ENCODE data around the gene TAT. TPM values are rescaled to one million over a fixed set of nuclear protein-coding genes. Genes with fewer than 3 reads are reported as not detected.
"Not testable (repeated sequence)": the region's sequence is repeated elsewhere in the genome, so short reads cannot be mapped to it uniquely, and the experiment has no call there.

TAT gene
- polyA plus RNA-seq, 1 donor from 2014 or later, result not detected

DNA sequence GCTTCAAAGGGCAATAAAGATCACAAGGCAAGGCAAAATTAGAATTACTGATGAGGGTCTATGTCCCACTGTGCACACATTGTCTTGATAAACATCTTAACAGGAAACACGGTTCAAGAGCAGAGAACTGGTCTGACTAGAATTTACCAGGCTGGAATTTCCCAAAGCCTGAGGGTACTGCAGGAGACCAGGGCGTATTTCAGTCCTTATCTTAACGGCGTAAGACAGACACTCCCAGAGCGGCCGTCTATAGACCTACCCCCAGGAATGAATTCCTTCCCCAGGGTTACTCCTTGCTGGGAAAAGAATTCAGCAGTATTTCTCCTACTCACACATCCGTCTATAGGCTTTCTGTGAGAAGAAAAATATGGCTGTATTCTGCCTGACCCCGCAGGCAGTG is 15.0 kb downstream of the TAT start:
- not testable (repeated sequence) for H3K27ac ChIP-seq (ENCODE audit: low read length); H4K20me1 ChIP-seq (ENCODE audit: insufficient read depth); H3K27me3 ChIP-seq (ENCODE audit: insufficient read depth, low read depth, low read length); H3K9me3 ChIP-seq (ENCODE audit: low read length); H3F3A ChIP-seq (ENCODE audit: insufficient read depth, low read length, poor library complexity, severe bottlenecking); H3K9me2 ChIP-seq (ENCODE audit: insufficient read depth, low read length); H3K9ac ChIP-seq (ENCODE audit: low read length); H3K79me2 ChIP-seq (replicated peaks; ENCODE audit: insufficient read depth, low read length); H3K36me3 ChIP-seq (ENCODE audit: insufficient read depth, low read length); H3K4me2 ChIP-seq (ENCODE audit: low read length); H2AFZ ChIP-seq (ENCODE audit: low read depth, low read length); H3K4me3 ChIP-seq (ENCODE audit: low read length)

DNA sequence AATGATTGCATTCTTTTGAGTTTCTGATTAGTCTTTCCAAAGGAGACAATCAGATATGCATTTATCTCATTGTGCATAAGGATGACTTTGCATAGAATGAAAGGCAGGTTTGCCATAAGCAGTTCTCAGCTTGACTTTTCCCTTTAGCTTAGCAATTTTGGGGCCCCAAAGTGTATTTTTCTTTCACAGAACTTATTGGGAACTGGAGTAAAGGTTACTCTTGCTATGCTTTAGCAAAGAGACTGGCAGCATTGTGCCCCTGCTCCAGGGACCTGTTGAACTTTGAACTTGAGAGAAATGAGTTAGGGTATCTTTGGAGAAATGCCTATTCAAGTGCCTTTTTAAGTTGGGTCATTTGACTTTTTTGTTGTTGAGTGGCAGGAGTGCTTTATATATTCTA is 17.0 kb downstream of the TAT start:
- Histone ChIP-seq H3K4me2 (ENCODE audit: low read length) (no peak overlapping the region), H3K9me2 (ENCODE audit: insufficient read depth, low read length) (no peaks in the 10 kb centered on the region), H2AFZ (ENCODE audit: low read depth, low read length) (no peak overlapping the region), H3K9ac (ENCODE audit: low read length) (no peak overlapping the region), H3K79me2 (replicated peaks; ENCODE audit: insufficient read depth, low read length) (no peaks in the 10 kb centered on the region), H3F3A (ENCODE audit: insufficient read depth, low read length, poor library complexity, severe bottlenecking) (no peaks in the 10 kb centered on the region), H3K4me3 (ENCODE audit: low read length) (no peak overlapping the region), H3K36me3 (ENCODE audit: insufficient read depth, low read length) (no peaks in the 10 kb centered on the region), H3K9me3 (ENCODE audit: low read length) (no peaks in the 10 kb centered on the region), H4K20me1 (ENCODE audit: insufficient read depth) (no peaks in the 10 kb centered on the region), H3K27me3 (ENCODE audit: insufficient read depth, low read depth, low read length) (no peaks in the 10 kb centered on the region), H3K27ac (ENCODE audit: low read length) (no peak overlapping the region)
- TF ChIP-seq RAD21 (conservative IDR thresholded peaks at IDR 0.05) (no peak), SMC3 (conservative IDR thresholded peaks at IDR 0.05; ENCODE audit: poor library complexity) (no peak), POLR2AphosphoS5 (IDR thresholded peaks at IDR 0.05) (no peak), EP300 (conservative IDR thresholded peaks at IDR 0.05; ENCODE audit: poor library complexity, severe bottlenecking) (no peak), TAF1 (IDR thresholded peaks at IDR 0.05; ENCODE audit: low read depth) (no peak), MXI1 (conservative IDR thresholded peaks at IDR 0.05; ENCODE audit: poor library complexity, severe bottlenecking) (no peak), EZH2 (IDR thresholded peaks at IDR 0.05; ENCODE audit: borderline replicate concordance, insufficient read depth, low read length, poor library complexity, severe bottlenecking) (no peak)
- TF ChIP-seq, protein P1, sequence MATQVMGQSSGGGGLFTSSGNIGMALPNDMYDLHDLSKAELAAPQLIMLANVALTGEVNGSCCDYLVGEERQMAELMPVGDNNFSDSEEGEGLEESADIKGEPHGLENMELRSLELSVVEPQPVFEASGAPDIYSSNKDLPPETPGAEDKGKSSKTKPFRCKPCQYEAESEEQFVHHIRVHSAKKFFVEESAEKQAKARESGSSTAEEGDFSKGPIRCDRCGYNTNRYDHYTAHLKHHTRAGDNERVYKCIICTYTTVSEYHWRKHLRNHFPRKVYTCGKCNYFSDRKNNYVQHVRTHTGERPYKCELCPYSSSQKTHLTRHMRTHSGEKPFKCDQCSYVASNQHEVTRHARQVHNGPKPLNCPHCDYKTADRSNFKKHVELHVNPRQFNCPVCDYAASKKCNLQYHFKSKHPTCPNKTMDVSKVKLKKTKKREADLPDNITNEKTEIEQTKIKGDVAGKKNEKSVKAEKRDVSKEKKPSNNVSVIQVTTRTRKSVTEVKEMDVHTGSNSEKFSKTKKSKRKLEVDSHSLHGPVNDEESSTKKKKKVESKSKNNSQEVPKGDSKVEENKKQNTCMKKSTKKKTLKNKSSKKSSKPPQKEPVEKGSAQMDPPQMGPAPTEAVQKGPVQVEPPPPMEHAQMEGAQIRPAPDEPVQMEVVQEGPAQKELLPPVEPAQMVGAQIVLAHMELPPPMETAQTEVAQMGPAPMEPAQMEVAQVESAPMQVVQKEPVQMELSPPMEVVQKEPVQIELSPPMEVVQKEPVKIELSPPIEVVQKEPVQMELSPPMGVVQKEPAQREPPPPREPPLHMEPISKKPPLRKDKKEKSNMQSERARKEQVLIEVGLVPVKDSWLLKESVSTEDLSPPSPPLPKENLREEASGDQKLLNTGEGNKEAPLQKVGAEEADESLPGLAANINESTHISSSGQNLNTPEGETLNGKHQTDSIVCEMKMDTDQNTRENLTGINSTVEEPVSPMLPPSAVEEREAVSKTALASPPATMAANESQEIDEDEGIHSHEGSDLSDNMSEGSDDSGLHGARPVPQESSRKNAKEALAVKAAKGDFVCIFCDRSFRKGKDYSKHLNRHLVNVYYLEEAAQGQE (IDR thresholded peaks at IDR 0.05; ENCODE audit: borderline replicate concordance), result no peak
- TF ChIP-seq, protein P2, sequence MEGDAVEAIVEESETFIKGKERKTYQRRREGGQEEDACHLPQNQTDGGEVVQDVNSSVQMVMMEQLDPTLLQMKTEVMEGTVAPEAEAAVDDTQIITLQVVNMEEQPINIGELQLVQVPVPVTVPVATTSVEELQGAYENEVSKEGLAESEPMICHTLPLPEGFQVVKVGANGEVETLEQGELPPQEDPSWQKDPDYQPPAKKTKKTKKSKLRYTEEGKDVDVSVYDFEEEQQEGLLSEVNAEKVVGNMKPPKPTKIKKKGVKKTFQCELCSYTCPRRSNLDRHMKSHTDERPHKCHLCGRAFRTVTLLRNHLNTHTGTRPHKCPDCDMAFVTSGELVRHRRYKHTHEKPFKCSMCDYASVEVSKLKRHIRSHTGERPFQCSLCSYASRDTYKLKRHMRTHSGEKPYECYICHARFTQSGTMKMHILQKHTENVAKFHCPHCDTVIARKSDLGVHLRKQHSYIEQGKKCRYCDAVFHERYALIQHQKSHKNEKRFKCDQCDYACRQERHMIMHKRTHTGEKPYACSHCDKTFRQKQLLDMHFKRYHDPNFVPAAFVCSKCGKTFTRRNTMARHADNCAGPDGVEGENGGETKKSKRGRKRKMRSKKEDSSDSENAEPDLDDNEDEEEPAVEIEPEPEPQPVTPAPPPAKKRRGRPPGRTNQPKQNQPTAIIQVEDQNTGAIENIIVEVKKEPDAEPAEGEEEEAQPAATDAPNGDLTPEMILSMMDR (IDR thresholded peaks at IDR 0.05; ENCODE audit: poor library complexity, severe bottlenecking), result no peak

DNA sequence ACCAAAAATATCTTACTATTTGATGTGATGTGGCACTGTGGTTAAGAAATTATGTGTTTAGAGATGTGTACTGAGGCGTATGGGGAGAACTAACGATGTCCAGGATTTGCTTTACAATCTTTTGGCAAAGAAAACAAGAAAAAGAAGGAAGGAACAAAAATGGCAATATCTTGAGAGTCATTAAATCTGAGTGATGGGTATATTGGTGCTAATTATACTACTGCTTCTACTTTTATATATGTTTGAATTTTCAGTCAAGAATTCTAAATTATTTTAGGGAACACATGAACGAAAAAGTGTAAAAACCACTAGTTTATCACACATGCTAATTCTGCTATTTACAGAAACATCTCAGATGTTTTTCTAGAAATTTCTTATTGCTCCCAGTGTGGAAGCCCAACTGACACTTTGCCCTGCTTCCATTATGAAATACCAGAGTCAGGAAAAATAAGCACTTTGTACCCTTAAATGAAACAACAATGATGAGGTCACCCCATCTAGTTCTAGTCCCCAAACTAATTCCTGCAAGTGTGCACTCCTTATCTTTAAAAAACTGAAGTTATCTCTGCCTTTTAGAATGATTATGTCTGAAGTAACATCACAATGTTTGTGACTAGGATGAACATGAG is 18.8 kb downstream of the TAT start:
- H3K27me3 ChIP-seq (ENCODE audit: insufficient read depth, low read depth, low read length), result no peaks in the 10 kb centered on the region
- H4K20me1 ChIP-seq (ENCODE audit: insufficient read depth), result no peaks in the 10 kb centered on the region
- no peaks in the 10 kb centered on the region for H3K9me2 ChIP-seq (ENCODE audit: insufficient read depth, low read length)
- TF ChIP-seq EZH2 (IDR thresholded peaks at IDR 0.05; ENCODE audit: borderline replicate concordance, insufficient read depth, low read length, poor library complexity, severe bottlenecking) (no peak), POLR2AphosphoS5 (IDR thresholded peaks at IDR 0.05) (no peak), EP300 (conservative IDR thresholded peaks at IDR 0.05; ENCODE audit: poor library complexity, severe bottlenecking) (no peak), TAF1 (IDR thresholded peaks at IDR 0.05; ENCODE audit: low read depth) (no peak), MXI1 (conservative IDR thresholded peaks at IDR 0.05; ENCODE audit: poor library complexity, severe bottlenecking) (no peak), RAD21 (conservative IDR thresholded peaks at IDR 0.05) (no peak), SMC3 (conservative IDR thresholded peaks at IDR 0.05; ENCODE audit: poor library complexity) (no peak)
- TF ChIP-seq, protein P2 (IDR thresholded peaks at IDR 0.05; ENCODE audit: poor library complexity, severe bottlenecking), result no peak
- TF ChIP-seq, protein P1 (IDR thresholded peaks at IDR 0.05; ENCODE audit: borderline replicate concordance), result no peak
- no peak overlapping the region for H3K27ac ChIP-seq (ENCODE audit: low read length)
- H3K9me3 ChIP-seq (ENCODE audit: low read length), result no peaks in the 10 kb centered on the region
- H3K36me3 ChIP-seq (ENCODE audit: insufficient read depth, low read length), result no peaks in the 10 kb centered on the region
- no peak overlapping the region for H3K4me2 ChIP-seq (ENCODE audit: low read length)
- H2AFZ ChIP-seq (ENCODE audit: low read depth, low read length), result no peak overlapping the region
- no peak overlapping the region for H3K4me3 ChIP-seq (ENCODE audit: low read length)
- H3K9ac ChIP-seq (ENCODE audit: low read length), result no peak overlapping the region
- no peaks in the 10 kb centered on the region for H3F3A ChIP-seq (ENCODE audit: insufficient read depth, low read length, poor library complexity, severe bottlenecking)
- no peaks in the 10 kb centered on the region for H3K79me2 ChIP-seq (replicated peaks; ENCODE audit: insufficient read depth, low read length)

Measured in neural cell (in vitro differentiated cells).